ENCODE measurements around the gene DYNC1I1. TPM values are rescaled to one million over a fixed set of nuclear protein-coding genes. Genes with fewer than 3 reads are reported as not detected.

Gene DYNC1I1
- polyA plus RNA-seq, 1 of the 3 experiments (the other 2 are of a cell fraction) = 0.05 TPM

DNA sequence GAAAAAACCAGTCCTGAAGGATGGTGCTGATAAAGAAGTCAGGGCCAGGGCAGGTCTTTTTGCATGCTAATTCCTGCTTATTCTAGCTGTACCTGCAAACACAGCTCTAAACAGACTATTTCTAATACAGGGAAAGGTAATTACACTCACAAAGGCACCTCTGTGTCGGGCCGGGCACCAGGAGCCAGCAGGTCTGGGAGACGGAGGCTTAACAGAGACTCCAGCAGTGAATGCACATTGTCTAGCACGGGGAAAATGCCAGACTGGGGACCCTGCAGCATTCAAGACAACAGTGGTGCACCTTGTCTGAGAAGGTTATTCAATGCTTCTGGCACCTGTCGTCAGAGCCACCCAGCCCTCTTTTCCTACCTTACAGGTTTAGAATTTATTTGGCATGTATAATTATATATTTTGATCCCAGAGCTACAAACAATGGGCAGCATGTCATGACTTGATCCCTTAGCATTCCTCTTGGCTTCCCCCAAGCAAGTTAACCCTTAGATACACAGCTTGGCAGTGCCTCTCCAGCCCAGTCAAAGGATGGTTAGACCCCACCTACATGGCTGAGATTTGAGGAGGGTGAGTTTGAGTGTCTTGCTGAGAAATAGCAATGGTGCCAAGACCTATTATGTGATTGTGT, 364.4 kb downstream of the DYNC1I1 start:
- Histone ChIP-seq H3F3A (replicated peaks; ENCODE audit: insufficient read depth) (no peaks in the 10 kb centered on the region), H3K27ac (ENCODE audit: low read depth in 2 of 2, low read length in 1 of 2) (no peak overlapping the region), H3K4me2 (no peak overlapping the region), H3K36me3 (replicated peaks in 1 of 2; ENCODE audit: control insufficient read depth in 1 of 2, insufficient read depth in 2 of 2, low read length in 1 of 2) (peaks cover 28% of the 10 kb centered on the region in 2 experiments), H3K9me2 (no peaks in the 10 kb centered on the region), H3K79me2 (ENCODE audit: insufficient read depth) (no peaks in the 10 kb centered on the region), H2AFZ (ENCODE audit: low read depth) (no peak overlapping the region), H3K9me3 (no peaks in the 10 kb centered on the region), H3K4me1 (ENCODE audit: control insufficient read depth in 1 of 2, insufficient read depth in 2 of 2, low read depth in 1 of 2, low read length in 1 of 2) (peaks cover 0 to 5% of the 10 kb centered on the region in 2 experiments; a peak in 1 of 4 replicates), H4K20me1 (ENCODE audit: insufficient read depth) (no peaks in the 10 kb centered on the region), H3K4me3 (ENCODE audit: low read depth in 2 of 2, low read length in 1 of 2) (no peak overlapping the region), H3K9ac (no peak overlapping the region), H3K27me3 (ENCODE audit: insufficient read depth) (no peaks in the 10 kb centered on the region)
- 92% methylated on average over 5 of the region's 5 CpGs for WGBS (ENCODE audit: low lambda C conversion rate)
- POLR2A ChIA-PET = no interaction called here
- CTCF ChIA-PET = interaction anchor here (0.8 kb wide), 1 partner anchor 849 kb away, joined by 3 read pairs; no protein-coding TSS in a partner anchor
- no peak for DNase-seq
- TF ChIP-seq EP300 (IDR thresholded peaks at IDR 0.05; ENCODE audit: borderline replicate concordance in 1 of 2, low read depth in 1 of 2, low read length in 1 of 2) (no peak), FOXJ3 (CRISPR knock-in tag; IDR thresholded peaks at IDR 0.05) (no peak), NRF1 (IDR thresholded peaks at IDR 0.05; ENCODE audit: low read depth, low read length) (no peak), MXI1 (IDR thresholded peaks at IDR 0.05; ENCODE audit: low read depth, low read length) (no peak), EZH2phosphoT487 (IDR thresholded peaks at IDR 0.05; ENCODE audit: borderline replicate concordance, low read depth) (no peak), JUND (IDR thresholded peaks at IDR 0.05) (no peak), RFX5 (IDR thresholded peaks at IDR 0.05; ENCODE audit: low read length) (no peak), GATA2 (CRISPR knock-in tag; IDR thresholded peaks at IDR 0.05) (no peak), GABPA (IDR thresholded peaks at IDR 0.05; ENCODE audit: low read depth) (no peak), RAD21 (IDR thresholded peaks at IDR 0.05; ENCODE audit: low read length) (no peak), MEF2A (IDR thresholded peaks at IDR 0.05; ENCODE audit: borderline replicate concordance, low read depth) (no peak), YY1 (IDR thresholded peaks at IDR 0.05; ENCODE audit: low read depth) (no peak), RXRA (IDR thresholded peaks at IDR 0.05; ENCODE audit: borderline replicate concordance, low read depth) (no peak), TCF12 (IDR thresholded peaks at IDR 0.05) (no peak)
- TF ChIP-seq, protein P1, sequence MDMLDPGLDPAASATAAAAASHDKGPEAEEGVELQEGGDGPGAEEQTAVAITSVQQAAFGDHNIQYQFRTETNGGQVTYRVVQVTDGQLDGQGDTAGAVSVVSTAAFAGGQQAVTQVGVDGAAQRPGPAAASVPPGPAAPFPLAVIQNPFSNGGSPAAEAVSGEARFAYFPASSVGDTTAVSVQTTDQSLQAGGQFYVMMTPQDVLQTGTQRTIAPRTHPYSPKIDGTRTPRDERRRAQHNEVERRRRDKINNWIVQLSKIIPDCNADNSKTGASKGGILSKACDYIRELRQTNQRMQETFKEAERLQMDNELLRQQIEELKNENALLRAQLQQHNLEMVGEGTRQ (IDR thresholded peaks at IDR 0.05; ENCODE audit: borderline replicate concordance, low read depth, low read length) = no peak
- TF ChIP-seq, protein P2, sequence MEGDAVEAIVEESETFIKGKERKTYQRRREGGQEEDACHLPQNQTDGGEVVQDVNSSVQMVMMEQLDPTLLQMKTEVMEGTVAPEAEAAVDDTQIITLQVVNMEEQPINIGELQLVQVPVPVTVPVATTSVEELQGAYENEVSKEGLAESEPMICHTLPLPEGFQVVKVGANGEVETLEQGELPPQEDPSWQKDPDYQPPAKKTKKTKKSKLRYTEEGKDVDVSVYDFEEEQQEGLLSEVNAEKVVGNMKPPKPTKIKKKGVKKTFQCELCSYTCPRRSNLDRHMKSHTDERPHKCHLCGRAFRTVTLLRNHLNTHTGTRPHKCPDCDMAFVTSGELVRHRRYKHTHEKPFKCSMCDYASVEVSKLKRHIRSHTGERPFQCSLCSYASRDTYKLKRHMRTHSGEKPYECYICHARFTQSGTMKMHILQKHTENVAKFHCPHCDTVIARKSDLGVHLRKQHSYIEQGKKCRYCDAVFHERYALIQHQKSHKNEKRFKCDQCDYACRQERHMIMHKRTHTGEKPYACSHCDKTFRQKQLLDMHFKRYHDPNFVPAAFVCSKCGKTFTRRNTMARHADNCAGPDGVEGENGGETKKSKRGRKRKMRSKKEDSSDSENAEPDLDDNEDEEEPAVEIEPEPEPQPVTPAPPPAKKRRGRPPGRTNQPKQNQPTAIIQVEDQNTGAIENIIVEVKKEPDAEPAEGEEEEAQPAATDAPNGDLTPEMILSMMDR (IDR thresholded peaks at IDR 0.05) = no peak
- TF ChIP-seq, protein P3, sequence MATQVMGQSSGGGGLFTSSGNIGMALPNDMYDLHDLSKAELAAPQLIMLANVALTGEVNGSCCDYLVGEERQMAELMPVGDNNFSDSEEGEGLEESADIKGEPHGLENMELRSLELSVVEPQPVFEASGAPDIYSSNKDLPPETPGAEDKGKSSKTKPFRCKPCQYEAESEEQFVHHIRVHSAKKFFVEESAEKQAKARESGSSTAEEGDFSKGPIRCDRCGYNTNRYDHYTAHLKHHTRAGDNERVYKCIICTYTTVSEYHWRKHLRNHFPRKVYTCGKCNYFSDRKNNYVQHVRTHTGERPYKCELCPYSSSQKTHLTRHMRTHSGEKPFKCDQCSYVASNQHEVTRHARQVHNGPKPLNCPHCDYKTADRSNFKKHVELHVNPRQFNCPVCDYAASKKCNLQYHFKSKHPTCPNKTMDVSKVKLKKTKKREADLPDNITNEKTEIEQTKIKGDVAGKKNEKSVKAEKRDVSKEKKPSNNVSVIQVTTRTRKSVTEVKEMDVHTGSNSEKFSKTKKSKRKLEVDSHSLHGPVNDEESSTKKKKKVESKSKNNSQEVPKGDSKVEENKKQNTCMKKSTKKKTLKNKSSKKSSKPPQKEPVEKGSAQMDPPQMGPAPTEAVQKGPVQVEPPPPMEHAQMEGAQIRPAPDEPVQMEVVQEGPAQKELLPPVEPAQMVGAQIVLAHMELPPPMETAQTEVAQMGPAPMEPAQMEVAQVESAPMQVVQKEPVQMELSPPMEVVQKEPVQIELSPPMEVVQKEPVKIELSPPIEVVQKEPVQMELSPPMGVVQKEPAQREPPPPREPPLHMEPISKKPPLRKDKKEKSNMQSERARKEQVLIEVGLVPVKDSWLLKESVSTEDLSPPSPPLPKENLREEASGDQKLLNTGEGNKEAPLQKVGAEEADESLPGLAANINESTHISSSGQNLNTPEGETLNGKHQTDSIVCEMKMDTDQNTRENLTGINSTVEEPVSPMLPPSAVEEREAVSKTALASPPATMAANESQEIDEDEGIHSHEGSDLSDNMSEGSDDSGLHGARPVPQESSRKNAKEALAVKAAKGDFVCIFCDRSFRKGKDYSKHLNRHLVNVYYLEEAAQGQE (IDR thresholded peaks at IDR 0.05; ENCODE audit: low read depth, low read length) = no peak
- TF ChIP-seq, protein P4, sequence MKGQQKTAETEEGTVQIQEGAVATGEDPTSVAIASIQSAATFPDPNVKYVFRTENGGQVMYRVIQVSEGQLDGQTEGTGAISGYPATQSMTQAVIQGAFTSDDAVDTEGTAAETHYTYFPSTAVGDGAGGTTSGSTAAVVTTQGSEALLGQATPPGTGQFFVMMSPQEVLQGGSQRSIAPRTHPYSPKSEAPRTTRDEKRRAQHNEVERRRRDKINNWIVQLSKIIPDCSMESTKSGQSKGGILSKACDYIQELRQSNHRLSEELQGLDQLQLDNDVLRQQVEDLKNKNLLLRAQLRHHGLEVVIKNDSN (IDR thresholded peaks at IDR 0.05; ENCODE audit: borderline replicate concordance, low read depth) = no peak
